ENCODE results near the gene MLYCD.

The MLYCD gene

DNA sequence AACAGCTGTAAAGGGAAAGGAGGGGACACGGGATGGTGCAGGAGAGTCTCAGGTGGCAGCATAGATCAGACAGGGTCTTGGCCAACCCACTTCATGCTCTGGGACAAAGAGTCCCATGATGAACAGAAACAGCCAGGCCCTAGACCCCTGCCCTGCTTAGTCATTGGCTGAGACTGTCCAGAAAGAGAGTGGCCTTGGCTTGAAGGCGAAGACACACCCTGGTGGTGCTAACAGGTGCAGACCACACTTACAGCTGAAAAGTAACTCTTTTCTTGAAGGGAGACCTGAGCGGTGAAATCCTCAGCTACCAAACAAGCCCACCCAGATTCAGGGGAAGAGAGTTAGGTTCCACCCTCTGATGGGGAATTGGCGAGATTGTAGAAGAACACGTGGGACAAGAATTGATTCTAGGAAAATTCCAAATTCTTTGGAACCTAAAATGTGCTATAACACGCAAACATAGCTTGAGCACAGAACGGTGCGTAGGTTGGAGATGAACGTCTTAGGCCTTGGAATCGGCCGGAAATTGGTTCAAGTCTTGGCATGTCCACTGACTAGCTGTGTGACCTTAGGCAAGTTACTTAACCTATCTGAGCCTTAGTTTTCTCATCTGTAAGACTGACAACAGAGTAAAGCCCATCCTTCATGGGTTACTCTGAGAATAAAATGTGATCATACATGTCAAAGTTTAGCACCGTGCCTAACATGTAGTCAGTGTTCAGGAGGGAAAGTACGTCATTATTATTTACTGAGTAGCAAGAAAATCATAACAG lies 12.5 kb upstream of the MLYCD start:
- Histone ChIP-seq H3K9me3 (ENCODE audit: control insufficient read depth, insufficient read depth, low read length) (peaks cover 4% of the 10 kb centered on the region; the same call in 1 of the 2 replicates), H3K4me1 (ENCODE audit: insufficient read depth, low read length) (no peaks in the 10 kb centered on the region; the same call in 1 of the 2 replicates), H3K9ac (ENCODE audit: low read depth, low read length) (no peak overlapping the region), H3K36me3 (ENCODE audit: insufficient read depth, low read length) (no peaks in the 10 kb centered on the region)

DNA sequence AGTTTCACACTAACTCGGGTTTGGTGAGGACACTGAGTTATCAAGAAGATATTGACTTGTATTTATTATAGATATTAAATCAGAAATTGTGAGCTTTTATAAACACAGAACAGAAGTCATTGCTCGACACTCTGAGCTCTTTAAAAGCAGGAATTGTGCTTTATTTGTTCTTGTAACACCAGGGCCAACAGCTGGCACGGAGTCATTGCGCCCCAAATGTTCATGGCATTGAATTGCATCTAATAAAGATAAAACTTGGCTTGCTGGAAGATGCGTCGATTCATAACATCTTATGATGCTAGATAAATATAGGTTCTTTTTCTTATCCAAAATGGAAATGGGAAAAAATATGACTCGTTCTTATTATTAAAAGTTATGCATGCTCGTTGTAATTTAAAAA lies 11.8 kb upstream of the MLYCD start:
- no peaks in the 10 kb centered on the region for H3K4me1 ChIP-seq (ENCODE audit: insufficient read depth, low read length)
- H3K9me3 ChIP-seq (ENCODE audit: control insufficient read depth, insufficient read depth, low read length): peaks cover 6% of the 10 kb centered on the region
- H3K36me3 ChIP-seq (ENCODE audit: insufficient read depth, low read length): no peaks in the 10 kb centered on the region
- no peak overlapping the region for H3K9ac ChIP-seq (ENCODE audit: low read depth, low read length)

DNA sequence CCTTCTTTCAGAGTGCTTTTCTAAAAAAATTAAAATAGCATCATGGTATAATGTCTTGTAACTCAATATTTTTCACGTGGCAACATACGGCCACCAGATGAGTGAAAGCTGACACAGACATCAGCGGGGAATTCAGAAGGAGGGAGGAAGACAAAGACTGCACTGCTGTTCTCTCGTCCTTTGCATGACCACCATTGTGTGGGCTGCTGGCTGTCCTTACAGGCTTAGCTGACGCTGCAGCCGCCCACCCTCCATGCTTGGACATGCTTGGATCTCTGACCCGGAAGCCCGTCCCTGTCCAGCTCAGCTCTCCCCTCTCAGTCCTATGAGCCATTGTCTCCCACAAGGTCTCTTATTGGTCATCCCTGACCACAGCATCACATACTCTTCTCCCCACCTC lies 11.4 kb upstream of the MLYCD start:
- Histone ChIP-seq H3K4me1 (ENCODE audit: insufficient read depth, low read length) (no peaks in the 10 kb centered on the region), H3K9me3 (ENCODE audit: control insufficient read depth, insufficient read depth, low read length) (peaks cover 6% of the 10 kb centered on the region), H3K36me3 (ENCODE audit: insufficient read depth, low read length) (no peaks in the 10 kb centered on the region), H3K9ac (ENCODE audit: low read depth, low read length) (no peak overlapping the region)

DNA sequence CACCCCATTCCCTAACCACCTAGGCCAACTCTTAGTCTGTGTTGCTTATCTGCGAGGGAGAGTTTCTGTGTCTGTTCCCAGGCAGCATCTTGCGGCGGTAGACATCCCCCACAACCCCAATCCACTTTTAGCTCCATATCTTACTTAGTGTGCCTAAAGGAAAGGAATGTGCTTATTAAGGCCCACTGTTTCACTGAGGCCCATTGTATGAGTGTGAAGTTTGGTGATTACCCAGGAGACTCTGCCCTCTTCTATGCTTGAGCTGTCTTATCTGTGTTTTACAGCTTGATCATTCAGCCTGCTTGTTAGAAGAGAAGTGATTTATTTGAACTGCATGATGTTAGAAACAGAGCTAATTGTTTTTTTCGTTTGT lies 10.3 kb upstream of the MLYCD start:
- H3K4me1 ChIP-seq (ENCODE audit: insufficient read depth, low read length): no peaks in the 10 kb centered on the region
- H3K9ac ChIP-seq (ENCODE audit: low read depth, low read length): no peak overlapping the region
- peaks cover 6% of the 10 kb centered on the region for H3K9me3 ChIP-seq (ENCODE audit: control insufficient read depth, insufficient read depth, low read length)
- H3K36me3 ChIP-seq (ENCODE audit: insufficient read depth, low read length): no peaks in the 10 kb centered on the region

DNA sequence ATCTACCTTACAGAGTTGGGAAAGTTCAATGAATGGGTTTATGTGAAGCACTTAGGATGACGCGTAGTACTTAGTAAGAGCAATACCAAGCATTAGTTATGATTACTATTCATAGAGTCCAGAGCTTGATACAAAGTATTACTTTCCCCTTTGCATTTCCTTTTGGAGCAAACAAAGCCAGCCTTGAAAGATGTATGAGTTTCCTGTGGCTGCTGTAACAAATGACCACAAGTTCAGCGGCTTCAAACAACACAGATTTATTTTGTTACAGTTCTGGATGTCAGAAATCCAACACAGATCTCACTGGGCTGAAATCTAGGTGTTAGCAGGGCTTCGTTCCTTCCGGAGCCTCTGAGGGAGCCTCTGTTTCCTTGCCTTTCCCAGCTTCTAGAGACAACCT lies 8.6 kb upstream of the MLYCD start:
- H3K9me3 ChIP-seq (ENCODE audit: control insufficient read depth, insufficient read depth, low read length): peaks cover 6% of the 10 kb centered on the region
- no peak overlapping the region for H3K9ac ChIP-seq (ENCODE audit: low read depth, low read length)
- H3K36me3 ChIP-seq (ENCODE audit: insufficient read depth, low read length): no peaks in the 10 kb centered on the region
- no peaks in the 10 kb centered on the region for H3K4me1 ChIP-seq (ENCODE audit: insufficient read depth, low read length)

DNA sequence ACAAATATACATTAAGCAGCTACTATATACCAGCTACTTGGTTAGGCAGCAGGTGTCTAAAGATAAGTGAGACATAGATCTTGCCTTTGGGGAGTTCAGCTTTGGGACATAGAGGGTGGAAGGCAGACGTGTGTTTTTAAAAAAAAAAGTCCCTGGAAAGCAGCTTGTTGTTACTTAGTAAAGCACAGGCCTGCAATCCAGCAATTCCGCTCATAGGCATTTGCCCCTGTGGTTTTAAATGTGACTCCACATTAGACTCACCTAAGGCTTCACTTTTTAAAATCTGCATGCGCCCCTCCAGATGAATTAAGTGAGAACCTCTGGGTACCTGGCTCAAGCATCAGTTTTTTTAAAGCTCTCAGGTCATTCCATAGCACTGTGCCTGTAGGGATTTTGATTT lies 7.2 kb upstream of the MLYCD start:
- no peaks in the 10 kb centered on the region for H3K36me3 ChIP-seq (ENCODE audit: insufficient read depth, low read length)
- H3K9me3 ChIP-seq (ENCODE audit: control insufficient read depth, insufficient read depth, low read length): peaks cover 6% of the 10 kb centered on the region
- H3K4me1 ChIP-seq (ENCODE audit: insufficient read depth, low read length): no peaks in the 10 kb centered on the region
- no peak overlapping the region for H3K9ac ChIP-seq (ENCODE audit: low read depth, low read length)

DNA sequence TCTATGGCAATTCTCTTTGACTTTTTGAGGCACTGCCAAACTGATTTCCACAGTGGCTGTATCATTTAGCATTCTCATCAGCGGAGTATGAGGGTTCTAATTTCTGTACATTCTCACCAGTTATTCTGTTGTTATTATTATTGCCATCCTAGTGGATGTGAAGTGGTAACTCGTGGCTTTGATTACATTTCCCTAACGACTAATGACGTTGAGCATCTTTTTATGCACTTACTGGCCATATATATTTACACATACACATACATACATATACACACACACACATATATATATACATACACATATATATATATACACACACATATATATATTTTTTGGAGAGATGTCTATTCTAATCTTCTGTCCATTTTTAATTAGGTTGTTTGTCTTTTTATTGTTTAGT lies 3.7 kb upstream of the MLYCD start:
- Histone ChIP-seq H3K9ac (ENCODE audit: low read depth, low read length) (no peak overlapping the region), H3K36me3 (ENCODE audit: insufficient read depth, low read length) (no peaks in the 10 kb centered on the region), H3K9me3 (ENCODE audit: control insufficient read depth, insufficient read depth, low read length) (peaks cover 6% of the 10 kb centered on the region), H3K4me1 (ENCODE audit: insufficient read depth, low read length) (peaks cover 10% of the 10 kb centered on the region)

DNA sequence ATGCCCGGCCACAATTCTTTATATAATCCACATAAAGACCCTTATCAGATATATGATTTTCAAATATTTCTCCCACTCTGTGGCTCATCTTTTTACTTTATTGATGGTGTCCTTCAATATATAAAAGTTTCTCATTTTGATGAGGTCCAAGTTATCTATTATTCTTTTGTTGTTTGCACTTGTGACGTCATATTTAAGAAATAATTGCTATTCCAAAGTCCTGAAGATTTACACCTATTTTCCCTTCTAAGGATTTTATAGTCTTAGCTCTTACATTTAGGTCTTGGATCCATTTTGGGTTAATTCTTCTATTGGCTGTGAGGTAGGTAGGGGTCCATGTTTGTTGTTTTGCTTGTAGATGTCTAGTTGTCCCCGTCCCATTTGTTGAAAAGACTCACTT lies 3.0 kb upstream of the MLYCD start:
- H3K36me3 ChIP-seq (ENCODE audit: insufficient read depth, low read length): no peaks in the 10 kb centered on the region
- no peak overlapping the region for H3K9ac ChIP-seq (ENCODE audit: low read depth, low read length)
- H3K4me1 ChIP-seq (ENCODE audit: insufficient read depth, low read length): peaks cover 10% of the 10 kb centered on the region
- H3K9me3 ChIP-seq (ENCODE audit: control insufficient read depth, insufficient read depth, low read length): peaks cover 3% of the 10 kb centered on the region

DNA sequence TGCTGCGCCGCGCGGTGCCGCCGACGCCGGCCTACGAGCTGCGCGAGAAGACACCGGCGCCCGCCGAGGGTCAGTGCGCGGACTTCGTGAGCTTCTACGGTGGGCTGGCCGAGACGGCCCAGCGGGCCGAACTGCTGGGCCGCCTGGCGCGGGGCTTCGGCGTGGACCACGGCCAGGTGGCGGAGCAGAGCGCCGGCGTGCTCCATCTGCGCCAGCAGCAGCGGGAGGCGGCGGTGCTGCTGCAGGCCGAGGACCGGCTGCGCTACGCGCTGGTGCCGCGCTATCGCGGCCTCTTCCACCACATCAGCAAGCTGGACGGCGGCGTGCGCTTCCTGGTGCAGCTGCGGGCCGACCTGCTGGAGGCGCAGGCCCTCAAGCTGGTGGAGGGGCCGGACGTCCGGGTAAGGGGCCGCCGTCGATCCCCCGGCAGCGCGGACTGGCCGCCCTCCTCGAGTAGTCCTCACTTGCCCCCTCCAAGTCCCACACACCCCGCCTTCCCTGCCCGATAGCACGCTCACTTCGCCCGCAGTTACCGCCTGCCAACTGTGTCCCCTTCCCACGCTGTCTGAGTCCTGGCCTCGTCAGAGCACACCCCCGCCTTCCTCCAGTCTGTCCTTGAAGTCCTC lies 470 bp downstream of the MLYCD start:
- Histone ChIP-seq H3K9ac (ENCODE audit: low read depth, low read length) (peak overlapping the region; percentile 81; the same call in 1 of the 2 replicates), H3K9me3 (ENCODE audit: control insufficient read depth, insufficient read depth, low read length) (no peaks in the 10 kb centered on the region), H3K4me1 (ENCODE audit: insufficient read depth, low read length) (peaks cover 10% of the 10 kb centered on the region), H3K36me3 (ENCODE audit: insufficient read depth, low read length) (no peaks in the 10 kb centered on the region)

DNA sequence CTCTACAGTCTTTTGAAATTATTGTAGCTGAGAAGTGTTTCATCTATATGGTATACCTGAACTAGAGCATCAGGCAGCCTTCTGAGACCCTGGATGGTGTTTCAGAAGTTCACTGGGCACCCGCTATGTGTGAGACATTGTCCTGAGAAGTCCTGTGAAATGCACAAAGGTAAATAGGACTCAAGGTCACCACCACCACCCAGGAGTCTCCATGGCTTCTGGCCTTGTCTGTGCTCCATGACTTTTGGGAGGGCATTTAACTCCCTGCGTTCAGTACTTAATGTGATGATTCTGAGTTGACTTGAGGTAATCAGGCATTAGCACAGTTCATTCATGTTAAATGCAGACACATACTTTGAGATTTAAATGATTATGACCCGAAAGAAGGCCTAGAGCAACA lies 1.1 kb downstream of the MLYCD start:
- Histone ChIP-seq H3K4me1 (ENCODE audit: insufficient read depth, low read length) (peaks cover 10% of the 10 kb centered on the region), H3K9ac (ENCODE audit: low read depth, low read length) (peak overlapping the region; percentile 81; the same call in 1 of the 2 replicates), H3K9me3 (ENCODE audit: control insufficient read depth, insufficient read depth, low read length) (no peaks in the 10 kb centered on the region), H3K36me3 (ENCODE audit: insufficient read depth, low read length) (no peaks in the 10 kb centered on the region)

DNA sequence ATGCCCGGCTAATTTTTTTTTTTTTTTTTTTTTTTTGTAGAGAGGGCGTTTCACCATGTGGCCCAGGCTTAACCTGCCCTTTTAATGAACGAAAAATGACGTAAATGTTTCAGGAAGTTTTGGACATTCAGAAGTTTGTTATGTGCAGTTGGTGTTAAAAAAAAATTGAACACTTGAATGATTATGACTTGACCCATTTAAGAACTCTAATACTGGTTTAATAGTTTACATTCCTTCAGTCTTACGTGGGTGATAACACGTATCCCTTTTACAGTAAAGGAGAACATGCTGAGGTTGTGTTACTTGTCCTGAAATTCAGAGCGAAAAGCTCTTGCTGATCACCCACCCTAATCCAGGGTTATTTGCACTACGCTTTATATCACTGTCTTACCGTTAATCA lies 1.7 kb downstream of the MLYCD start:
- Histone ChIP-seq H3K9me3 (ENCODE audit: control insufficient read depth, insufficient read depth, low read length) (no peaks in the 10 kb centered on the region), H3K9ac (ENCODE audit: low read depth, low read length) (no peak overlapping the region), H3K4me1 (ENCODE audit: insufficient read depth, low read length) (peaks cover 10% of the 10 kb centered on the region), H3K36me3 (ENCODE audit: insufficient read depth, low read length) (no peaks in the 10 kb centered on the region)

DNA sequence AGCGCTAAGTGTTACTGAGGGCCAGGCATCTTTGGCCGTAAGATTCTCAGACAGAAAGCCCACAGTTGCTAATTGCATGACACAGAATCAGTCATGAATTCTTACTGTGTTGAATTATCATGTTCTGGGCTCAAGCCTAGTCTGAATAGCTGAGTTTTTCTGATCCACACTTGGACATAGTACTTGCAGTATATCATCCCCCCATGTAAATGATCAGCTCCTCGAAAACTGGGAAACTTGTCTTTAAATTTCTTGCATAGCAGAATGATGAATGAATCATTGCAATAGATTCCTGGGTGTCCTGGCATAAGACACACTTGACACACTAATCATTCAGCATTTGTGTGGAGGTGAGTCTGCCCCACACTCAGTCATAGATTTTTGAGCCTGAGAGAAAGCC lies 2.2 kb downstream of the MLYCD start:
- H3K9ac ChIP-seq (ENCODE audit: low read depth, low read length): no peak overlapping the region
- H3K36me3 ChIP-seq (ENCODE audit: insufficient read depth, low read length): no peaks in the 10 kb centered on the region
- no peaks in the 10 kb centered on the region for H3K9me3 ChIP-seq (ENCODE audit: control insufficient read depth, insufficient read depth, low read length)
- peaks cover 10% of the 10 kb centered on the region for H3K4me1 ChIP-seq (ENCODE audit: insufficient read depth, low read length)

DNA sequence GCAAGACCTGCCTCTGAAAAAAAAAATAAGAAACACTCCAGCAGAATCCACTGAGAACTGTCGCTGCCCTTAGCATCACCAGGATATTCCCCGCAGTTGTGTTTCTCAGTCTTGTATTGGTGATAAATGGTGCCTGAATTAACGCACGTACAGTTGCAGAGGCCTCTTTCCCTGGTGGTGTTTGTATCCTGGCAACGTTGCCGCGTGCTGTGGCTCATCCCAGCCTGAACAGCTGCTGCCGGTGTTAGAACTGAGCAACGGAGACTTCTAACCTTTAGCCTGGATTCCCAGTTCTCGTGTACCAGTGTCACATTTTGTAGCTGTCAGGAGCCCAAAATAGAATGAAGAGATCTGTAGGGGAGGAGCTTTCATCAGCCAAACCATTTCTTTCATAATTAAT lies 4.8 kb downstream of the MLYCD start:
- Histone ChIP-seq H3K4me1 (ENCODE audit: insufficient read depth, low read length) (peaks cover 5% of the 10 kb centered on the region; the same call in 1 of the 2 replicates), H3K36me3 (ENCODE audit: insufficient read depth, low read length) (no peaks in the 10 kb centered on the region), H3K9me3 (ENCODE audit: control insufficient read depth, insufficient read depth, low read length) (no peaks in the 10 kb centered on the region), H3K9ac (ENCODE audit: low read depth, low read length) (no peak overlapping the region)

DNA sequence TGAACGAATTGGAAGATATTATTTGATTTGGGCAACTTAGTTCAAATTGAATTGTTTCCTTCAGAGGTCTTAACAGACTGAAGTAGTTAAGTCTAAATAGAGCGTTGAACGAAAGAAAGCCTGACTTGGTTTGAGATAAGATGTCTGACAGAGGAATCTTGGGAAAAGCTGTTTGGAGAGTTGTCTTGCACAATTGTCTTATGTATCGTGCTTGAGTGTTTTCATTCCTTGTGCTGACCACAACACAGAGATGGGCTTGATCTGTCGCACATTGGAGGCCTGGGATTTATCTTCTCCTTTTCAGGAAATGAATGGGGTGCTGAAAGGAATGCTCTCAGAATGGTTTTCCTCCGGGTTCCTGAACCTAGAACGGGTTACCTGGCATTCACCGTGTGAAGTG lies 7.8 kb downstream of the MLYCD start:
- Histone ChIP-seq H3K4me1 (ENCODE audit: insufficient read depth, low read length) (peaks cover 1% of the 10 kb centered on the region; the same call in 1 of the 2 replicates), H3K9ac (ENCODE audit: low read depth, low read length) (no peak overlapping the region), H3K9me3 (ENCODE audit: control insufficient read depth, insufficient read depth, low read length) (no peaks in the 10 kb centered on the region), H3K36me3 (ENCODE audit: insufficient read depth, low read length) (no peaks in the 10 kb centered on the region)

DNA sequence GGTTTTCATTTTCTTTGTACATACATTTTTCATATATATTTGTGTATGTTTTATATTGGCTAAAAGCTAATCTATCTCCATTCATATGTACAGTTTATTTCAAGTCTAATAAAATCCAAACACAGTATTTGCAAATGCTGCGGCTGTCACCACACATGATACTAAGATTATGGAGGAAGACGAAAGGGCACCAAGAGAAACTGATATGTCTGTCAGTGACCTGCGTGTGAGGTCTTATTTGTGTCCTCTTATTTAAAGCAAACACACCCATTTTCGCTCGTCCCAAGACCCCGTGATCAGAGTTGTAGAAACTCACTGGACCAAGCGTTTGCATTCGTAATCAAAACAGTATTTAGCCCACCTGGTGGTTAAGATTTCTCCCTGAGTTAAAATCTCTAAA lies 8.2 kb downstream of the MLYCD start:
- Histone ChIP-seq H3K36me3 (ENCODE audit: insufficient read depth, low read length) (no peaks in the 10 kb centered on the region), H3K4me1 (ENCODE audit: insufficient read depth, low read length) (peaks cover 5% of the 10 kb centered on the region; the same call in 1 of the 2 replicates), H3K9ac (ENCODE audit: low read depth, low read length) (no peak overlapping the region), H3K9me3 (ENCODE audit: control insufficient read depth, insufficient read depth, low read length) (no peaks in the 10 kb centered on the region)
